ENCODE measurements around the gene HAO2.

GRCh38 chr1:119340861-119341261 lies 27.7 kb upstream of the HAO2 start:
- TF ChIP-seq POLR2AphosphoS5 (IDR thresholded peaks at IDR 0.05; ENCODE audit: low read depth, low read length) = no peak
- TF ChIP-seq TAF1 (IDR thresholded peaks at IDR 0.05; ENCODE audit: low read depth, low read length) = no peak
- TF ChIP-seq POLR2A (IDR thresholded peaks at IDR 0.05; ENCODE audit: low read depth, low read length) = no peak
